ENCODE measurements around the gene NELFCD. TPM values are rescaled to one million over a fixed set of nuclear protein-coding genes. Genes with fewer than 3 reads are reported as not detected.

NELFCD gene
- total RNA-seq, result 10 to 100 TPM; 46.4 to 93.9 TPM
- 10 to 100 TPM; 31.5 to 38.3 TPM for polyA plus RNA-seq
- long read RNA-seq, donor 1, transcript NELFCD-213 (15 exons, 2,305 nt), result major isoform, 25 of 49 reads
- long read RNA-seq, donor 1, partial matches to known transcripts, result 13 of 49 reads
- long read RNA-seq, donor 1, other reads (novel, unspliced or antisense), result 5 of 49 reads
- long read RNA-seq, donor 2, partial matches to known transcripts, result 0 of 5 reads
- long read RNA-seq, donor 2, other reads (novel, unspliced or antisense), result 0 of 5 reads
- long read RNA-seq, donor 3, transcript NELFCD-213 (15 exons, 2,305 nt), result major isoform, 9 of 26 reads
- long read RNA-seq, donor 3, transcript NELFCD-211 (4 exons, 606 nt), result minor isoform, 8 of 26 reads
- long read RNA-seq, donor 3, partial matches to known transcripts, result 5 of 26 reads
- long read RNA-seq, donor 3, other reads (novel, unspliced or antisense), result 0 of 26 reads
- long read RNA-seq, donor 4, partial matches to known transcripts, result 20 of 29 reads
- long read RNA-seq, donor 4, other reads (novel, unspliced or antisense), result 0 of 29 reads
- long read RNA-seq, donor 5, transcript NELFCD-213 (15 exons, 2,305 nt), result major isoform, 21 of 95 reads
- long read RNA-seq, donor 5, partial matches to known transcripts, result 44 of 95 reads
- long read RNA-seq, donor 5, other reads (novel, unspliced or antisense), result 23 of 95 reads

- no peaks in the 10 kb centered on the region for H3K27me3 ChIP-seq (ENCODE audit: control insufficient read depth in 3 of 3, insufficient read depth in 3 of 3, low read length in 2 of 3)
- DNase-seq, result peak; percentile 91 to 94 (median 93)
- H3K4me3 ChIP-seq, result peak within 1 kb of the TSS; percentile 95
- H3K36me3 ChIP-seq (ENCODE audit: control insufficient read depth in 4 of 4, insufficient read depth in 4 of 4, low read length in 4 of 4), result no peaks in the 10 kb centered on the region
- 7 to 9% methylated on average over 77 to 109 of the region's 109 CpGs for WGBS, 2 donors
- H3K9me3 ChIP-seq (ENCODE audit: control insufficient read depth in 4 of 4, insufficient read depth in 3 of 4, low read length in 3 of 4), result peaks cover 0 to 6% (median 1%) of the 10 kb centered on the region in 4 donors
- peaks cover 0 to 11% (median 9%) of the 10 kb centered on the region in 5 donors for H3K4me1 ChIP-seq (ENCODE audit: control insufficient read depth in 5 of 5, insufficient read depth in 5 of 5, low read length in 5 of 5)
- TF ChIP-seq CTCF (IDR thresholded peaks at IDR 0.05; ENCODE audit: control extremely low read depth, extremely low read depth), result no peak
- ATAC-seq (ENCODE audit: insufficient read depth, low FRiP score), result peak; percentile 84
- H3K9ac ChIP-seq (ENCODE audit: insufficient read depth in 1 of 2, low read length in 2 of 2), result peak within 1 kb of the TSS; percentile 76
- H3K27ac ChIP-seq (ENCODE audit: low read depth in 1 of 2, low read length in 1 of 2), result peak within 1 kb of the TSS; percentile 92 to 95
These were observed at the start of gene NELFCD for GRCh38 chr20:58980711-58981627. TSS of gene NELFCD (plus strand) at chr20:58981256. CDS start at chr20:58981310, 54 bp downstream.

GRCh38 chr20:58932170-58932569, 48.9 kb upstream of the NELFCD start:
- Histone ChIP-seq H3K36me3 (ENCODE audit: control insufficient read depth in 4 of 4, insufficient read depth in 4 of 4, low read length in 4 of 4) (no peaks in the 10 kb centered on the region), H3K4me3 (no peak overlapping the region), H3K27ac (ENCODE audit: low read depth in 1 of 2, low read length in 1 of 2) (no peak overlapping the region), H3K4me1 (ENCODE audit: control insufficient read depth in 5 of 5, insufficient read depth in 5 of 5, low read length in 5 of 5) (peaks cover 0 to 2% (median 0%) of the 10 kb centered on the region in 5 donors), H3K9ac (ENCODE audit: insufficient read depth in 1 of 2, low read length in 2 of 2) (no peak overlapping the region), H3K9me3 (ENCODE audit: control insufficient read depth in 4 of 4, insufficient read depth in 3 of 4, low read length in 3 of 4) (no peaks in the 10 kb centered on the region), H3K27me3 (ENCODE audit: control insufficient read depth in 3 of 3, insufficient read depth in 3 of 3, low read length in 2 of 3) (peaks cover 0 to 4% (median 0%) of the 10 kb centered on the region in 3 donors)
- DNase-seq (no peak), ATAC-seq (ENCODE audit: insufficient read depth, low FRiP score) (no peak)
- TF ChIP-seq CTCF (IDR thresholded peaks at IDR 0.05; ENCODE audit: control extremely low read depth, extremely low read depth), result no peak
- 91 to 94% methylated on average over 5 of the region's 5 CpGs for WGBS, 2 donors

GRCh38 chr20:58938078-58938477, 43.0 kb upstream of the NELFCD start:
- WGBS, 2 donors, result 75 to 85% methylated on average over 2 of the region's 2 CpGs
- no peak for ATAC-seq (ENCODE audit: insufficient read depth, low FRiP score)
- no peak overlapping the region for H3K4me3 ChIP-seq

More at GRCh38 chr20:58938078-58938477, 43.0 kb upstream of the NELFCD start:
- Histone ChIP-seq H3K36me3 (ENCODE audit: control insufficient read depth in 4 of 4, insufficient read depth in 4 of 4, low read length in 4 of 4) (no peaks in the 10 kb centered on the region), H3K4me1 (ENCODE audit: control insufficient read depth in 5 of 5, insufficient read depth in 5 of 5, low read length in 5 of 5) (peaks cover 0 to 18% (median 0%) of the 10 kb centered on the region in 5 donors), H3K27ac (ENCODE audit: low read depth in 1 of 2, low read length in 1 of 2) (no peak overlapping the region), H3K9me3 (ENCODE audit: control insufficient read depth in 4 of 4, insufficient read depth in 3 of 4, low read length in 3 of 4) (no peaks in the 10 kb centered on the region), H3K27me3 (ENCODE audit: control insufficient read depth in 3 of 3, insufficient read depth in 3 of 3, low read length in 2 of 3) (no peaks in the 10 kb centered on the region), H3K9ac (ENCODE audit: insufficient read depth in 1 of 2, low read length in 2 of 2) (no peak overlapping the region)
- no peak for TF ChIP-seq CTCF (IDR thresholded peaks at IDR 0.05; ENCODE audit: control extremely low read depth, extremely low read depth)
- DNase-seq, result no peak

Measured in lung (tissue), 16 donors.